A549 treated with AZD2906 at 1 μM for 4 hours (cell line): Measurements from ENCODE around the gene RPS3A. TPM values are rescaled to one million over a fixed set of nuclear protein-coding genes. Genes with fewer than 3 reads are reported as not detected.

Experiments
- total RNA-seq: library from RNA; stranded (reverse); fragments of 200-300 nt; extraction: Qiagen RNA extraction; gene quantifications from 5 replicates; pipeline ENCODE4 v1.2.3, GENCODE V29; 2022

Gene RPS3A
- total RNA-seq, result 1,578 to 1,716 TPM (median 1,634 TPM) in 5 replicates

DNA sequence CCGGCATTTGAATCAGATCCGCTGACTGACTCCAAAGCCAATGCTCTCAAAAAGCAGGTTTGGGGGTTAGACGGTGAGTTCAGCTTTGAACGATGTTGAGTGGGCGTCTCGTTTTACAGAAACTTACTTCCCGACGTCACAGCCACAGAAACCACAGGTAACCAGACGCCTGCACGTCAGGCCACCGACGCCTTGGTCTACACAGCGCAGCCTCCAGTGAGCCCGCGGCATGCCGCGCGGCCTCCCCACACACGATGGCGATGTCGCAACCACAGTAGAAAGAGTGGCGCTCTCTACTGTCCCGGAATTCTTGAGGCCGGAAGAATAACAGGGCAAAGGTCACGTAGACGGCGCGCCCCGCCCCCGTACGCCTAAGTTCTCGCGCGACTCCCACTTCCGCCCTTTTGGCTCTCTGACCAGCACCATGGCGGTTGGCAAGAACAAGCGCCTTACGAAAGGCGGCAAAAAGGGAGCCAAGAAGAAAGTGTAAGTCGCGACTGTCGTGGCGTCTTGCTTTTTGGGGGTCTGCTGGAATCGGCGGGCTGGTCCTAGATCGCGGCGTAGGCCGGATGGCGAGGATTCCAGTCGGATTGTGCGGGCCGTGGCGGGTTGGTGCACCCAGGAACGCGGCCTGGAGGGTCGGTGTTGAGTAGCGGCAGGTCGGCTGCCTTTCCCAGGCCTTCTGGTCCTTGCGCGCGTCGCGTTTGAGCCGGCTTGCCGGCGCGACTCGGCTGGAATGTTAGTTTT is at the start of gene RPS3A:
RPS3A (plus strand) TSS at position 400 of the 747 bp plus-strand sequence; CDS start at position 425, 25 bp downstream.

Other genes with a start within 250 kb of the RPS3A start
- 6.2 to 9.2 TPM (median 6.8 TPM) in 5 replicates for gene LRBA, start 84.3 kb upstream of the RPS3A start, total RNA-seq
- gene PRSS48, start 177.5 kb downstream of the RPS3A start, total RNA-seq, result not detected in 5 replicates
- 20.2 to 24.5 TPM (median 22.1 TPM) in 5 replicates for gene SH3D19, start 226.0 kb downstream of the RPS3A start, total RNA-seq